ENCODE measurements around the gene BBIP1. TPM values are rescaled to one million over a fixed set of nuclear protein-coding genes. Genes with fewer than 3 reads are reported as not detected.
A peak's percentile ranks its signal among the peaks of the same experiment; 100 is the strongest.

Gene BBIP1
- 10 to 100 TPM; 24.5 to 27.8 (median 26.9) TPM for total RNA-seq
- polyA plus RNA-seq, result 30.0 TPM
- long read RNA-seq, donor 1, full-length matches to known transcripts, result 11 of 13 reads
- long read RNA-seq, donor 1, partial matches to known transcripts, result 0 of 13 reads
- long read RNA-seq, donor 1, other reads (novel, unspliced or antisense), result 2 of 13 reads
- long read RNA-seq, donor 2, partial matches to known transcripts, result 0 of 4 reads
- long read RNA-seq, donor 2, other reads (novel, unspliced or antisense), result 0 of 4 reads
- long read RNA-seq, donor 3, full-length matches to known transcripts, result 21 of 31 reads
- long read RNA-seq, donor 3, partial matches to known transcripts, result 2 of 31 reads
- long read RNA-seq, donor 3, other reads (novel, unspliced or antisense), result 8 of 31 reads
- long read RNA-seq, donor 4, transcript BBIP1-207 (4 exons, 2,119 nt), result major isoform, 7 of 10 reads
- long read RNA-seq, donor 4, partial matches to known transcripts, result 0 of 10 reads
- long read RNA-seq, donor 4, other reads (novel, unspliced or antisense), result 2 of 10 reads

GRCh38 chr10:110918643-110919348 is at the start of gene BBIP1:
Gene BBIP1 (minus strand): TSS chr10:110919180. CDS start chr10:110918157, 1,023 bp downstream.
- H3K4me3 ChIP-seq (ENCODE audit: low read length), result peak within 1 kb of the TSS; percentile 99
- ATAC-seq (peak; percentile 97 to 98), DNase-seq (no peak)
- H3K9me3 ChIP-seq (ENCODE audit: control insufficient read depth, low read length), result no peaks in the 10 kb centered on the region
- no peaks in the 10 kb centered on the region for H3K27me3 ChIP-seq (ENCODE audit: control insufficient read depth, insufficient read depth)
- under 1% methylated on average over 40 of the region's 40 CpGs for WGBS
- H3K27ac ChIP-seq (ENCODE audit: low read length), result peak within 1 kb of the TSS; percentile 100
- peaks cover 3% of the 10 kb centered on the region for H3K4me1 ChIP-seq (ENCODE audit: control insufficient read depth, insufficient read depth, low read length)
- intact Hi-C loops (cut with DNase I), result no loop called here

GRCh38 chr10:110967645-110968044 is 48.7 kb upstream of the BBIP1 start:
- ATAC-seq (no peak), DNase-seq (no peak)
- WGBS, result 0% methylated on average over 1 of the region's 1 CpG
- Histone ChIP-seq H3K27me3 (ENCODE audit: control insufficient read depth, insufficient read depth) (no peaks in the 10 kb centered on the region), H3K4me3 (ENCODE audit: low read length) (no peak overlapping the region), H3K9me3 (ENCODE audit: control insufficient read depth, low read length) (no peaks in the 10 kb centered on the region), H3K27ac (ENCODE audit: low read length) (no peak overlapping the region), H3K4me1 (ENCODE audit: control insufficient read depth, insufficient read depth, low read length) (no peaks in the 10 kb centered on the region)
- intact Hi-C loops (cut with DNase I), result no loop called here

- intact Hi-C loops (cut with DNase I), result no loop called here
- Histone ChIP-seq H3K27ac (ENCODE audit: low read length) (no peak overlapping the region), H3K4me1 (ENCODE audit: control insufficient read depth, insufficient read depth, low read length) (no peaks in the 10 kb centered on the region), H3K27me3 (ENCODE audit: control insufficient read depth, insufficient read depth) (no peaks in the 10 kb centered on the region), H3K4me3 (ENCODE audit: low read length) (no peak overlapping the region), H3K9me3 (ENCODE audit: control insufficient read depth, low read length) (no peaks in the 10 kb centered on the region)
- WGBS, result 78% methylated on average over 3 of the region's 3 CpGs
- DNase-seq, result no peak
- no peak for ATAC-seq
These were observed 48.1 kb upstream of the BBIP1 start for GRCh38 chr10:110967009-110967630.

GRCh38 chr10:110966146-110966545 is 47.2 kb upstream of the BBIP1 start:
- no peak overlapping the region for H3K27ac ChIP-seq (ENCODE audit: low read length)
- intact Hi-C loops (cut with DNase I), result no loop called here
- no peaks in the 10 kb centered on the region for H3K4me1 ChIP-seq (ENCODE audit: control insufficient read depth, insufficient read depth, low read length)
- no peak for ATAC-seq
- H3K4me3 ChIP-seq (ENCODE audit: low read length), result no peak overlapping the region
- no peaks in the 10 kb centered on the region for H3K9me3 ChIP-seq (ENCODE audit: control insufficient read depth, low read length)
- DNase-seq, result no peak
- H3K27me3 ChIP-seq (ENCODE audit: control insufficient read depth, insufficient read depth), result no peaks in the 10 kb centered on the region
- 88% methylated on average over 1 of the region's 1 CpG for whole genome bisulfite sequencing

- intact Hi-C loops (cut with DNase I), result no loop called here
- Histone ChIP-seq H3K27ac (ENCODE audit: low read length) (no peak overlapping the region), H3K4me3 (ENCODE audit: low read length) (no peak overlapping the region), H3K4me1 (ENCODE audit: control insufficient read depth, insufficient read depth, low read length) (no peaks in the 10 kb centered on the region), H3K27me3 (ENCODE audit: control insufficient read depth, insufficient read depth) (no peaks in the 10 kb centered on the region), H3K9me3 (ENCODE audit: control insufficient read depth, low read length) (no peaks in the 10 kb centered on the region)
- DNase-seq (no peak), ATAC-seq (no peak)
These were observed 46.2 kb upstream of the BBIP1 start for GRCh38 chr10:110965216-110965615.

GRCh38 chr10:110964681-110965080 is 45.7 kb upstream of the BBIP1 start:
- no peaks in the 10 kb centered on the region for H3K4me1 ChIP-seq (ENCODE audit: control insufficient read depth, insufficient read depth, low read length)
- H3K27ac ChIP-seq (ENCODE audit: low read length), result no peak overlapping the region
- H3K27me3 ChIP-seq (ENCODE audit: control insufficient read depth, insufficient read depth), result no peaks in the 10 kb centered on the region
- H3K4me3 ChIP-seq (ENCODE audit: low read length), result no peak overlapping the region
- intact Hi-C loops (cut with DNase I), result no loop called here
- WGBS, result 96% methylated on average over 5 of the region's 5 CpGs
- ATAC-seq (no peak), DNase-seq (no peak)
- no peaks in the 10 kb centered on the region for H3K9me3 ChIP-seq (ENCODE audit: control insufficient read depth, low read length)

GRCh38 chr10:110963162-110963561 is 44.2 kb upstream of the BBIP1 start:
- ATAC-seq, result no peak
- Histone ChIP-seq H3K9me3 (ENCODE audit: control insufficient read depth, low read length) (no peaks in the 10 kb centered on the region), H3K27ac (ENCODE audit: low read length) (no peak overlapping the region), H3K27me3 (ENCODE audit: control insufficient read depth, insufficient read depth) (no peaks in the 10 kb centered on the region), H3K4me3 (ENCODE audit: low read length) (no peak overlapping the region), H3K4me1 (ENCODE audit: control insufficient read depth, insufficient read depth, low read length) (no peaks in the 10 kb centered on the region)
- DNase-seq, result no peak
- 65% methylated on average over 2 of the region's 2 CpGs for WGBS
- intact Hi-C loops (cut with DNase I), result no loop called here

GRCh38 chr10:110962443-110962842 is 43.5 kb upstream of the BBIP1 start:
- H3K4me1 ChIP-seq (ENCODE audit: control insufficient read depth, insufficient read depth, low read length), result no peaks in the 10 kb centered on the region
- DNase-seq (no peak), ATAC-seq (no peak)
- H3K4me3 ChIP-seq (ENCODE audit: low read length), result no peak overlapping the region
- intact Hi-C loops (cut with DNase I), result no loop called here
- no peaks in the 10 kb centered on the region for H3K27me3 ChIP-seq (ENCODE audit: control insufficient read depth, insufficient read depth)
- no peak overlapping the region for H3K27ac ChIP-seq (ENCODE audit: low read length)
- WGBS, result 74% methylated on average over 2 of the region's 2 CpGs
- H3K9me3 ChIP-seq (ENCODE audit: control insufficient read depth, low read length), result no peaks in the 10 kb centered on the region

- H3K27ac ChIP-seq (ENCODE audit: low read length), result no peak overlapping the region
- H3K27me3 ChIP-seq (ENCODE audit: control insufficient read depth, insufficient read depth), result no peaks in the 10 kb centered on the region
- no peak for ATAC-seq
- H3K4me3 ChIP-seq (ENCODE audit: low read length), result no peak overlapping the region
- WGBS, result 98% methylated on average over 1 of the region's 1 CpG
- DNase-seq, result no peak
- no peaks in the 10 kb centered on the region for H3K9me3 ChIP-seq (ENCODE audit: control insufficient read depth, low read length)
- no peaks in the 10 kb centered on the region for H3K4me1 ChIP-seq (ENCODE audit: control insufficient read depth, insufficient read depth, low read length)
- intact Hi-C loops (cut with DNase I), result no loop called here
These were observed 41.3 kb upstream of the BBIP1 start for GRCh38 chr10:110960333-110960712.

- DNase-seq (no peak), ATAC-seq (peak in 1 of 2 donors; percentile 38)
- H3K4me3 ChIP-seq (ENCODE audit: low read length), result no peak overlapping the region
- peaks cover 1% of the 10 kb centered on the region for H3K4me1 ChIP-seq (ENCODE audit: control insufficient read depth, insufficient read depth, low read length)
- H3K27ac ChIP-seq (ENCODE audit: low read length), result no peak overlapping the region
- no peaks in the 10 kb centered on the region for H3K9me3 ChIP-seq (ENCODE audit: control insufficient read depth, low read length)
- intact Hi-C loops (cut with DNase I), result no loop called here
- WGBS, result 37% methylated on average over 4 of the region's 4 CpGs
- no peaks in the 10 kb centered on the region for H3K27me3 ChIP-seq (ENCODE audit: control insufficient read depth, insufficient read depth)
These were observed 40.7 kb upstream of the BBIP1 start for GRCh38 chr10:110959379-110960332.

Measured in right cardiac atrium (tissue), 5 donors.